Neural cell (in vitro differentiated cells): ENCODE data around the gene PAIP2.

Experiments used
- MXI1 ChIP-seq: fragments of 450-650 bp; conservative IDR thresholded peaks from 2 replicates; pipeline ENCODE4 v1.6.1; 2014; ENCODE audit warnings: antibody characterized with exemption, mild to moderate bottlenecking; ENCODE audit not compliant: poor library complexity, severe bottlenecking
- TF ChIP-seq, protein P1 (sequence below): fragments of 450-650 bp; IDR thresholded peaks from 2 replicates; pipeline ENCODE4 v1.5.1; 2014; ENCODE audit warnings: antibody characterized with exemption, mild to moderate bottlenecking, moderate library complexity; ENCODE audit not compliant: poor library complexity, severe bottlenecking

DNA sequence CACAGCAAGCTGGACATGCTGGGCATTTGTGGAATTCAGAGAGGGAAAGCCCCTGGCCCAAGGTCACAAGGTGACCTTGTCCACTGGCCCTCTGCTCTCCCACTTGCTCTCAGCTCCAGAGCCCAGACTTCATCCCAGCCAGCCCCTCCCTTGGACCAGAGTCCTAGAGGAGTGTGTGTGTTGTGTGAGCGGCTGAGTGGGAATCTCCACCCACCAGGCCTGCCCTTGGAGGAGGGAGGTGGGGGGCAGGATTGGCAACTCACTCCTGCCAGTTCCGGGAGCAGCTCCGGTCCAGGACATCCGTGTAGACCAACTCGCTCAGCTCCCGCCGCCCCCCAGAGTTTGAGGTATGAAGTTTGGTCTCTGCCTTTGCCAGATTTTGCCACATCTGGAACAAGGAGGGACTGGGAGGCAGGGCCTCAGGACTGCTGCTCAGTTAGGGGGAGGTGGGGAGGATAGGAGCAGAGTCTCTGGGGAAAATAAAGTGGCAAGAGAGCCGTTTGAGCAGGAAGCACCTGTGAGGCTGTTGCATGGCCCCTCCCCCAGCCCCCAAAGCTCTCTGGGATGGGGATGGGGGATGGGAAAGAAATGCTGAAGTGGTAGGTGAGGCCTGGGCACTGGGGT is 46.7 kb downstream of the PAIP2 start:
- TF ChIP-seq, protein P1, sequence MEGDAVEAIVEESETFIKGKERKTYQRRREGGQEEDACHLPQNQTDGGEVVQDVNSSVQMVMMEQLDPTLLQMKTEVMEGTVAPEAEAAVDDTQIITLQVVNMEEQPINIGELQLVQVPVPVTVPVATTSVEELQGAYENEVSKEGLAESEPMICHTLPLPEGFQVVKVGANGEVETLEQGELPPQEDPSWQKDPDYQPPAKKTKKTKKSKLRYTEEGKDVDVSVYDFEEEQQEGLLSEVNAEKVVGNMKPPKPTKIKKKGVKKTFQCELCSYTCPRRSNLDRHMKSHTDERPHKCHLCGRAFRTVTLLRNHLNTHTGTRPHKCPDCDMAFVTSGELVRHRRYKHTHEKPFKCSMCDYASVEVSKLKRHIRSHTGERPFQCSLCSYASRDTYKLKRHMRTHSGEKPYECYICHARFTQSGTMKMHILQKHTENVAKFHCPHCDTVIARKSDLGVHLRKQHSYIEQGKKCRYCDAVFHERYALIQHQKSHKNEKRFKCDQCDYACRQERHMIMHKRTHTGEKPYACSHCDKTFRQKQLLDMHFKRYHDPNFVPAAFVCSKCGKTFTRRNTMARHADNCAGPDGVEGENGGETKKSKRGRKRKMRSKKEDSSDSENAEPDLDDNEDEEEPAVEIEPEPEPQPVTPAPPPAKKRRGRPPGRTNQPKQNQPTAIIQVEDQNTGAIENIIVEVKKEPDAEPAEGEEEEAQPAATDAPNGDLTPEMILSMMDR = no peak
- TF ChIP-seq MXI1 = no peak
